Parathyroid adenoma (tissue), 2 donors: ENCODE measurements around the gene LSAMP.

ENCODE experiments used
- H2AFZ ChIP-seq: fragments of 300-600 bp; sonication (generic); one replicate; pipeline ENCODE4 v1.7.0; 2017; ENCODE audit warnings: antibody characterized with exemption, mild to moderate bottlenecking
- H3K27ac ChIP-seq: fragments of 300-600 bp; sonication (generic); one replicate; pipeline ENCODE4 v1.7.0; 2017
- H3K27me3 ChIP-seq: fragments of 300-600 bp; sonication (generic); one replicate; pipeline ENCODE4 v1.7.0; 2017; ENCODE audit warnings: low read length; ENCODE audit not compliant: control insufficient read depth, insufficient read depth
- H3K36me3 ChIP-seq: fragments of 300-600 bp; sonication (generic); one replicate; pipeline ENCODE4 v1.7.0; 2017; ENCODE audit warnings: low read length; ENCODE audit not compliant: control insufficient read depth, insufficient read depth
- H3K4me1 ChIP-seq: fragments of 300-600 bp; sonication (generic); one replicate; pipeline ENCODE4 v1.7.0; 2017; ENCODE audit warnings: control low read depth
- H3K4me2 ChIP-seq: fragments of 300-600 bp; sonication (generic); one replicate; pipeline ENCODE4 v1.7.0; 2017; ENCODE audit warnings: low read length
- H3K4me3 ChIP-seq: fragments of 300-600 bp; sonication (generic); one replicate; pipeline ENCODE4 v1.7.0; 2017; ENCODE audit warnings: low read depth, low read length
- H3K79me2 ChIP-seq: fragments of 300-600 bp; sonication (generic); one replicate; pipeline ENCODE4 v1.7.0; 2017; ENCODE audit warnings: control low read depth
- H3K9ac ChIP-seq: fragments of 300-600 bp; sonication (generic); one replicate; pipeline ENCODE4 v1.7.0; 2017; ENCODE audit warnings: mild to moderate bottlenecking
- H3K9me3 ChIP-seq: fragments of 300-600 bp; sonication (generic); one replicate; pipeline ENCODE4 v1.7.0; 2017; ENCODE audit warnings: low read length; ENCODE audit not compliant: control insufficient read depth
- CTCF ChIP-seq: fragments of 300-600 bp; sonication (generic); IDR thresholded peaks from one replicate; pipeline ENCODE4 v1.7.0; 2017; ENCODE audit warnings: antibody characterized with exemption, mild to moderate bottlenecking
- donor health status: primary hyperparathyroidism.

LSAMP gene

GRCh38 chr3:116067326-116067725 is 378.0 kb downstream of the LSAMP start:
- TF ChIP-seq CTCF = no peak
- Histone ChIP-seq H3K27me3 (no peaks in the 10 kb centered on the region), H3K27ac (no peak overlapping the region), H3K4me3 (no peak overlapping the region), H3K4me1 (no peaks in the 10 kb centered on the region), H3K9ac (no peak overlapping the region), H3K36me3 (no peaks in the 10 kb centered on the region), H3K9me3 (no peaks in the 10 kb centered on the region), H2AFZ (no peak overlapping the region), H3K79me2 (no peaks in the 10 kb centered on the region), H3K4me2 (no peak overlapping the region)

GRCh38 chr3:116065501-116065900 is 379.8 kb downstream of the LSAMP start:
- H3K4me2 ChIP-seq = no peak overlapping the region
- H3K4me3 ChIP-seq = no peak overlapping the region
- H3K9ac ChIP-seq = no peak overlapping the region
- H3K4me1 ChIP-seq = no peaks in the 10 kb centered on the region
- no peaks in the 10 kb centered on the region for H3K79me2 ChIP-seq
- no peaks in the 10 kb centered on the region for H3K36me3 ChIP-seq
- H3K27me3 ChIP-seq = no peaks in the 10 kb centered on the region
- no peak for TF ChIP-seq CTCF
- H2AFZ ChIP-seq = no peak overlapping the region
- no peaks in the 10 kb centered on the region for H3K9me3 ChIP-seq
- no peak overlapping the region for H3K27ac ChIP-seq

GRCh38 chr3:116064646-116065045 is 380.6 kb downstream of the LSAMP start:
- Histone ChIP-seq H3K9me3 (no peaks in the 10 kb centered on the region), H3K4me1 (no peaks in the 10 kb centered on the region), H3K79me2 (no peaks in the 10 kb centered on the region), H2AFZ (no peak overlapping the region), H3K27ac (no peak overlapping the region), H3K4me2 (no peak overlapping the region), H3K36me3 (no peaks in the 10 kb centered on the region), H3K9ac (no peak overlapping the region), H3K27me3 (no peaks in the 10 kb centered on the region), H3K4me3 (no peak overlapping the region)
- TF ChIP-seq CTCF = no peak

- TF ChIP-seq CTCF = no peak
- H3K9me3 ChIP-seq = no peaks in the 10 kb centered on the region
- H3K4me2 ChIP-seq = no peak overlapping the region
- H3K27ac ChIP-seq = no peak overlapping the region
- no peaks in the 10 kb centered on the region for H3K79me2 ChIP-seq
- no peaks in the 10 kb centered on the region for H3K36me3 ChIP-seq
- H3K9ac ChIP-seq = no peak overlapping the region
- H3K4me3 ChIP-seq = no peak overlapping the region
- H2AFZ ChIP-seq = no peak overlapping the region
- H3K27me3 ChIP-seq = no peaks in the 10 kb centered on the region
- no peaks in the 10 kb centered on the region for H3K4me1 ChIP-seq
Observed at GRCh38 chr3:116059421-116060096, 385.7 kb downstream of the LSAMP start.

- Histone ChIP-seq H3K27ac (no peak overlapping the region), H3K9me3 (no peaks in the 10 kb centered on the region), H3K9ac (no peak overlapping the region), H3K79me2 (no peaks in the 10 kb centered on the region), H3K4me3 (no peak overlapping the region), H3K27me3 (no peaks in the 10 kb centered on the region), H3K4me1 (no peaks in the 10 kb centered on the region), H3K36me3 (no peaks in the 10 kb centered on the region), H3K4me2 (no peak overlapping the region), H2AFZ (no peak overlapping the region)
- no peak for TF ChIP-seq CTCF
Observed at GRCh38 chr3:116058844-116059243, 386.4 kb downstream of the LSAMP start.
